Keratinocyte (primary cell): Measurements from ENCODE around the gene AP4S1. TPM values are rescaled to one million over a fixed set of nuclear protein-coding genes. Genes with fewer than 3 reads are reported as not detected.
A peak's percentile ranks its signal among the peaks of the same experiment; 100 is the strongest.

Source experiments
- DNase-seq: peaks from one replicate; pipeline ENCODE4 v3.0.0-alpha.2; 2011; ENCODE audit warnings: low read depth, missing footprints, low spot score
- FAIRE-seq: peaks from 2 replicates; lab custom pipeline; 2011; peaks lifted over from hg19 to GRCh38; lab: Jason Lieb, UNC
- H2AFZ ChIP-seq: 2 replicates; pipeline ENCODE4 v1.6.0; 2012; ENCODE audit warnings: low read length, control low read depth, inconsistent platforms; ENCODE audit not compliant: control insufficient read depth
- H3K27ac ChIP-seq: 2 replicates; pipeline ENCODE4 v1.5.1; 2011; ENCODE audit warnings: low read length; ENCODE audit not compliant: control insufficient read depth, insufficient read depth
- H3K27me3 ChIP-seq: 3 replicates; pipeline ENCODE4 v1.6.0; 2011; ENCODE audit warnings: low read length; ENCODE audit not compliant: control insufficient read depth, insufficient read depth; ENCODE audit errors: extremely low read depth
- H3K36me3 ChIP-seq, 2 experiments: 2 replicates in 1 of 2; 3 replicates in 1 of 2; pipeline ENCODE4 v1.5.1; 2011; ENCODE audit warnings: low read length in 2 of 2, mild to moderate bottlenecking in 1 of 2; ENCODE audit not compliant: control insufficient read depth in 2 of 2, insufficient read depth in 2 of 2; ENCODE audit errors: extremely low read depth in 1 of 2
- H3K4me1 ChIP-seq: 3 replicates; pipeline ENCODE4 v1.5.1; 2011; ENCODE audit warnings: low read length; ENCODE audit not compliant: control insufficient read depth, insufficient read depth; ENCODE audit errors: extremely low read depth
- H3K4me2 ChIP-seq: 3 replicates; pipeline ENCODE4 v1.6.0; 2011; ENCODE audit warnings: low read depth, low read length; ENCODE audit not compliant: control insufficient read depth, insufficient read depth; ENCODE audit errors: extremely low read depth
- H3K4me3 ChIP-seq, 3 experiments: fragments of 200-600 bp in 1 of 3; sonication (generic) in 1 of 3; 2 replicates in 2 of 3; 3 replicates in 1 of 3; pipeline ENCODE4 v1.5.1; 2011 to 2016; ENCODE audit warnings: low read length in 3 of 3, mild to moderate bottlenecking in 3 of 3, control low read depth in 2 of 3, inconsistent platforms in 1 of 3, low read depth in 1 of 3, mixed read lengths in 1 of 3, mixed run types in 1 of 3, moderate library complexity in 1 of 3; ENCODE audit not compliant: control insufficient read depth in 2 of 3, insufficient read depth in 2 of 3; ENCODE audit errors: extremely low read depth in 1 of 3
- H3K79me2 ChIP-seq: 2 replicates; pipeline ENCODE4 v1.6.0; 2012; ENCODE audit warnings: low read length; ENCODE audit not compliant: control insufficient read depth, insufficient read depth
- H3K9ac ChIP-seq: 3 replicates; pipeline ENCODE4 v1.6.0; 2011; ENCODE audit warnings: low read length; ENCODE audit not compliant: control insufficient read depth, insufficient read depth; ENCODE audit errors: extremely low read depth
- H3K9me1 ChIP-seq: 3 replicates; pipeline ENCODE4 v1.6.0; 2011; ENCODE audit warnings: low read length; ENCODE audit not compliant: control insufficient read depth, insufficient read depth; ENCODE audit errors: extremely low read depth
- H3K9me3 ChIP-seq: 2 replicates; pipeline ENCODE4 v1.5.1; 2012; ENCODE audit warnings: low read depth, low read length; ENCODE audit not compliant: control insufficient read depth
- H4K20me1 ChIP-seq: 3 replicates; pipeline ENCODE4 v1.6.0; 2011; ENCODE audit warnings: low read length; ENCODE audit not compliant: control insufficient read depth, insufficient read depth; ENCODE audit errors: extremely low read depth
- EZH2 ChIP-seq: IDR thresholded peaks from one replicate; pipeline ENCODE4 v1.6.1; 2012; ENCODE audit warnings: inconsistent platforms, mild to moderate bottlenecking, low read length, moderate library complexity
- dilution Hi-C: fragments of 300-500 bp; cut with MboI; formaldehyde crosslinking; loops from one replicate; pipeline ENCODE4 v1.7.0; 2020; ENCODE audit warnings: low sequenced_read_pairs; ENCODE audit not compliant: extremely low pct_ligation_motif_present
- polyA plus RNA-seq, 5 experiments: library from polyadenylated mRNA; depleted of rRNA in 3 of 5; stranded (reverse) in 3 of 5; stranded (forward) in 1 of 5; unstranded in 1 of 5; fragments of >200 nt; gene quantifications; 1 replicate in 1 of 5; 2 replicates in 3 of 5; 3 replicates in 1 of 5; pipeline versions ENCODE4 v1.2.1 to v1.2.3, GENCODE V29; 2011 to 2012; ENCODE audit warnings: missing spikeins in 2 of 5, low read depth in 1 of 5, low replicate concordance in 1 of 5
- TF ChIP-seq, protein P1 (sequence below), 3 experiments: IDR thresholded peaks in 1 of 3; conservative IDR thresholded peaks in 1 of 3; optimal IDR thresholded peaks in 1 of 3; 2 replicates in 2 of 3; 3 replicates in 1 of 3; pipeline versions ENCODE3 to v1.5.1; 2011; ENCODE audit warnings: low read length in 3 of 3, mild to moderate bottlenecking in 3 of 3, moderate library complexity in 2 of 3, control low read depth in 1 of 3, inconsistent platforms in 1 of 3; ENCODE audit not compliant: insufficient read depth in 2 of 3; ENCODE audit errors: extremely low read depth in 1 of 3

AP4S1 gene
- polyA plus RNA-seq, 1 donor (not counting 4 experiments of a cell fraction or from before 2014, with no cell fraction given): 6.2 TPM

DNA sequence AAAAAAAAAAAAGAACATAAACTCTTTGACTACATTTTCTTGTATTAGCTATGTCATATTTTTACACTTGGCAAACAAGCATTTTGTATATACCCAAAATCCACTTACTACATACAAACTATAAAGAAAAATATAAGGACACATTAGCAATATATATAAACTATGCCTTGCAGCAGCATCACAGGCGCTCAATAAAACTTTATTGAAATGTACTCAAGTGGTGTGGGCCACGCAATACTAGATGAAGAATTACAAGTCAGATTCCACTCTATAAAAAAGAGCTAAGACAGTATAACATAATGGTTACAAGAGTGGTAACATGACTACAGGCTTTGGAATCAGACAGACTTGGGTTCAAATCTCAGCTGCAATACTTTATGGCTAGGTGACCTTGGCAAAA lies 3.1 kb upstream of the AP4S1 start:
- FAIRE-seq (no peak), DNase-seq (no peak)

DNA sequence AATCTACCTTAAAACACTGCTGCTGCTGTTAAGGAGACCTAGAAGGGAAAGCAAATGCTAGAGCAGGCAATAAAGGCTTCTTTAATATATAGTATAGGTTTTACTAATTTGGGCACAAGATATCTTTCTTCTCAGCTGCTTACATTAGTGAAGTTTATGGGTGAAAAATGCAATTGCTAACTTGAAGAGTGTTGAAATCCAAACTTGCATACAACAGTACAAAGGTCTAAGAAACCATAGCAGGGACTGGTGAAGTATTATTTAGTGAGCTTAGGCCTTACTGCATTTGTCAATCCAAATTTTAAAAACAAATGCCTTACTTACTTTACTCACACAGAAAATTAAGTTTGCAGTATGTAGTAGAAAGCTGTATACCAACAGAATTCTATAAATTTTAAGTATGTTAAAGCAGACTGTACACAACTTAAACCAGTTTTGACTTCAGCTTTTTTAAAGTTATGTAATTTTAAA lies 1.4 kb upstream of the AP4S1 start:
- DNase-seq (no peak), FAIRE-seq (no peak)
- Histone ChIP-seq H2AFZ (no peak overlapping the region), H3K27me3 (no peaks in the 10 kb centered on the region), H3K9me1 (no peaks in the 10 kb centered on the region), H4K20me1 (peaks cover 6% of the 10 kb centered on the region), H3K4me3 (peak overlapping the region; percentile 91 to 96 (median 91)), H3K27ac (no peak overlapping the region), H3K4me2 (peak overlapping the region; percentile 88), H3K4me1 (no peaks in the 10 kb centered on the region), H3K36me3 (peaks cover 3 to 14% of the 10 kb centered on the region in 2 experiments), H3K9ac (peak overlapping the region; percentile 11), H3K9me3 (no peaks in the 10 kb centered on the region), H3K79me2 (peaks cover 72% of the 10 kb centered on the region)
- dilution Hi-C loops: no loop called here
- no peak for TF ChIP-seq EZH2
- TF ChIP-seq, protein P1, sequence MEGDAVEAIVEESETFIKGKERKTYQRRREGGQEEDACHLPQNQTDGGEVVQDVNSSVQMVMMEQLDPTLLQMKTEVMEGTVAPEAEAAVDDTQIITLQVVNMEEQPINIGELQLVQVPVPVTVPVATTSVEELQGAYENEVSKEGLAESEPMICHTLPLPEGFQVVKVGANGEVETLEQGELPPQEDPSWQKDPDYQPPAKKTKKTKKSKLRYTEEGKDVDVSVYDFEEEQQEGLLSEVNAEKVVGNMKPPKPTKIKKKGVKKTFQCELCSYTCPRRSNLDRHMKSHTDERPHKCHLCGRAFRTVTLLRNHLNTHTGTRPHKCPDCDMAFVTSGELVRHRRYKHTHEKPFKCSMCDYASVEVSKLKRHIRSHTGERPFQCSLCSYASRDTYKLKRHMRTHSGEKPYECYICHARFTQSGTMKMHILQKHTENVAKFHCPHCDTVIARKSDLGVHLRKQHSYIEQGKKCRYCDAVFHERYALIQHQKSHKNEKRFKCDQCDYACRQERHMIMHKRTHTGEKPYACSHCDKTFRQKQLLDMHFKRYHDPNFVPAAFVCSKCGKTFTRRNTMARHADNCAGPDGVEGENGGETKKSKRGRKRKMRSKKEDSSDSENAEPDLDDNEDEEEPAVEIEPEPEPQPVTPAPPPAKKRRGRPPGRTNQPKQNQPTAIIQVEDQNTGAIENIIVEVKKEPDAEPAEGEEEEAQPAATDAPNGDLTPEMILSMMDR (optimal IDR thresholded peaks at IDR 0.05 in 1 of 3, IDR thresholded peaks at IDR 0.05 in 1 of 3, conservative IDR thresholded peaks at IDR 0.05 in 1 of 3; ENCODE audit: extremely low read depth in 1 of 3, insufficient read depth in 2 of 3, low read length in 3 of 3): no peak

More for the DNA sequence above, 3.1 kb upstream of the AP4S1 start:
- peaks cover 86% of the 10 kb centered on the region for H3K79me2 ChIP-seq
- H3K27me3 ChIP-seq: no peaks in the 10 kb centered on the region
- dilution Hi-C loops: no loop called here
- H4K20me1 ChIP-seq: peaks cover 10% of the 10 kb centered on the region
- H3K4me2 ChIP-seq: no peak overlapping the region
- TF ChIP-seq, protein P1 (optimal IDR thresholded peaks at IDR 0.05 in 1 of 3, IDR thresholded peaks at IDR 0.05 in 1 of 3, conservative IDR thresholded peaks at IDR 0.05 in 1 of 3; ENCODE audit: extremely low read depth in 1 of 3, insufficient read depth in 2 of 3, low read length in 3 of 3): no peak
- no peak for TF ChIP-seq EZH2
- no peaks in the 10 kb centered on the region for H3K9me3 ChIP-seq
- no peaks in the 10 kb centered on the region for H3K4me1 ChIP-seq
- H3K9ac ChIP-seq: no peak overlapping the region
- no peaks in the 10 kb centered on the region for H3K9me1 ChIP-seq
- H3K4me3 ChIP-seq: no peak overlapping the region
- H3K27ac ChIP-seq: no peak overlapping the region
- peaks cover 3 to 23% of the 10 kb centered on the region in 2 experiments for H3K36me3 ChIP-seq
- no peak overlapping the region for H2AFZ ChIP-seq
